ENCODE results near the gene OLIG3. TPM values are rescaled to one million over a fixed set of nuclear protein-coding genes. Genes with fewer than 3 reads are reported as not detected.

The OLIG3 gene
- total RNA-seq, 1 donor from 2014 or later, result not detected

DNA sequence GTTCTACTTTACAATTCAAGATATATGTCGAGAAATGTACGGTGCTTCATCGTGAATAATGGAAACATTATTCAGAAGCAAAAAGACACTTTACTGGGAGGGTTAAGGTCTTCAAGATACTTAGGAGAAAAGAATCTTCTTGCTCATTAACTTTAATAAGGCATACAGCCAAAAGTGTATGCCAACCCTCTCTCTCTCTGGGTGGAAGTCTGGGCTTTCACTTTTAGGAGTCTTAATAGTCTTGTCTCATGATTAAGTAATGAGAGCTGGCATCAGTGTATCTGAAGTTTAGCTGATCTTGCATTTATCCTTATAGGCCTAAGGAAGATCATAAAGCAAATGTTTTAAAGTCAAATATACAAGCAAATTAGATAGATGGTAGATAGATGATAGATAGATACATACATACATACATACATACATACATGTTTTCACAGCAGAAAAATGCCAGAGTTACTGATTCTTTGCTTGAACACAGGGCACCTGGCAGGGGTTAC is 21.5 kb downstream of the OLIG3 start:
- H3K9me3 ChIP-seq (ENCODE audit: control insufficient read depth in 3 of 3, low read length in 3 of 3), result no peaks in the 10 kb centered on the region
- H3K27ac ChIP-seq (ENCODE audit: low read depth, low read length), result no peak overlapping the region
- no peak overlapping the region for H3K4me3 ChIP-seq (ENCODE audit: low read length in 3 of 3)
- peaks cover 0 to 8% (median 5%) of the 10 kb centered on the region in 3 donors for H3K27me3 ChIP-seq (ENCODE audit: control insufficient read depth in 3 of 3, insufficient read depth in 3 of 3, low read length in 3 of 3)
- no peak overlapping the region for H3K9ac ChIP-seq (ENCODE audit: low read depth in 1 of 3, low read length in 3 of 3)
- no peaks in the 10 kb centered on the region for H3K4me1 ChIP-seq (ENCODE audit: control insufficient read depth in 3 of 3, insufficient read depth in 3 of 3, low read length in 3 of 3)
- no peaks in the 10 kb centered on the region for H3K36me3 ChIP-seq (ENCODE audit: control insufficient read depth in 3 of 3, insufficient read depth in 3 of 3, low read length in 3 of 3)

DNA sequence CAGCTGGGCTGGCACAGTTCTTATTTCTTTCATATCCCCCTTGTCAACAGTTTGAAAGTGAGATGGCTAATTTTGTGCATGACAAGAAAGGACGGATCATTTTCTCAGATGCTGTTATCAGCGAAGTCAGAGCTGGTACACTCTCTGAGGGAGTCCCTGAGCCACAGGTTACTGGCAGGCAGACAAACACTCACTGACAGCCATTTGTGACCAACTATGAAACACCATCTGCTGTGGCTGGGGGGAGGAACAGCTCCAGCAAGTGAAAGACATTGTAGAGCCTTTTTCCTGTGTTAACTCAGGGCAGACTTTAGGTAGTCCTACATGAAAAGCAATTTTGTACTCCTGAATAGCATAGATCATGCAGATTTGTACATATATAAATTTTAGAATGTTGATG is 22.2 kb downstream of the OLIG3 start:
- Histone ChIP-seq H3K27me3 (ENCODE audit: control insufficient read depth in 3 of 3, insufficient read depth in 3 of 3, low read length in 3 of 3) (peaks cover 0 to 8% (median 5%) of the 10 kb centered on the region in 3 donors), H3K9me3 (ENCODE audit: control insufficient read depth in 3 of 3, low read length in 3 of 3) (no peaks in the 10 kb centered on the region), H3K4me1 (ENCODE audit: control insufficient read depth in 3 of 3, insufficient read depth in 3 of 3, low read length in 3 of 3) (no peaks in the 10 kb centered on the region), H3K36me3 (ENCODE audit: control insufficient read depth in 3 of 3, insufficient read depth in 3 of 3, low read length in 3 of 3) (no peaks in the 10 kb centered on the region), H3K27ac (ENCODE audit: low read depth, low read length) (no peak overlapping the region), H3K4me3 (ENCODE audit: low read length in 3 of 3) (no peak overlapping the region), H3K9ac (ENCODE audit: low read depth in 1 of 3, low read length in 3 of 3) (no peak overlapping the region)

- no peaks in the 10 kb centered on the region for H3K9me3 ChIP-seq (ENCODE audit: control insufficient read depth in 3 of 3, low read length in 3 of 3)
- no peaks in the 10 kb centered on the region for H3K4me1 ChIP-seq (ENCODE audit: control insufficient read depth in 3 of 3, insufficient read depth in 3 of 3, low read length in 3 of 3)
- peaks cover 0 to 7% (median under 1%) of the 10 kb centered on the region in 3 donors for H3K27me3 ChIP-seq (ENCODE audit: control insufficient read depth in 3 of 3, insufficient read depth in 3 of 3, low read length in 3 of 3)
- no peak overlapping the region for H3K9ac ChIP-seq (ENCODE audit: low read depth in 1 of 3, low read length in 3 of 3)
- H3K4me3 ChIP-seq (ENCODE audit: low read length in 3 of 3), result no peak overlapping the region
- H3K36me3 ChIP-seq (ENCODE audit: control insufficient read depth in 3 of 3, insufficient read depth in 3 of 3, low read length in 3 of 3), result no peaks in the 10 kb centered on the region
- H3K27ac ChIP-seq (ENCODE audit: low read depth, low read length), result no peak overlapping the region
Observed at GRCh38 chr6:137471497-137471896, 22.7 kb downstream of the OLIG3 start.

- no peaks in the 10 kb centered on the region for H3K9me3 ChIP-seq (ENCODE audit: control insufficient read depth in 3 of 3, low read length in 3 of 3)
- no peaks in the 10 kb centered on the region for H3K36me3 ChIP-seq (ENCODE audit: control insufficient read depth in 3 of 3, insufficient read depth in 3 of 3, low read length in 3 of 3)
- H3K27me3 ChIP-seq (ENCODE audit: control insufficient read depth in 3 of 3, insufficient read depth in 3 of 3, low read length in 3 of 3), result peaks cover 0 to 9% (median 0%) of the 10 kb centered on the region in 3 donors
Observed at GRCh38 chr6:137467211-137467610, 27.0 kb downstream of the OLIG3 start.

GRCh38 chr6:137465378-137466009 is 28.7 kb downstream of the OLIG3 start:
- H3K27ac ChIP-seq (ENCODE audit: low read depth, low read length), result no peak overlapping the region
- H3K27me3 ChIP-seq (ENCODE audit: control insufficient read depth in 3 of 3, insufficient read depth in 3 of 3, low read length in 3 of 3), result peaks cover 0 to 4% (median 0%) of the 10 kb centered on the region in 3 donors
- no peak overlapping the region for H3K4me3 ChIP-seq (ENCODE audit: low read length in 3 of 3)
- H3K36me3 ChIP-seq (ENCODE audit: control insufficient read depth in 3 of 3, insufficient read depth in 3 of 3, low read length in 3 of 3), result no peaks in the 10 kb centered on the region
- H3K4me1 ChIP-seq (ENCODE audit: control insufficient read depth in 3 of 3, insufficient read depth in 3 of 3, low read length in 3 of 3), result no peaks in the 10 kb centered on the region
- no peak overlapping the region for H3K9ac ChIP-seq (ENCODE audit: low read depth in 1 of 3, low read length in 3 of 3)
- no peaks in the 10 kb centered on the region for H3K9me3 ChIP-seq (ENCODE audit: control insufficient read depth in 3 of 3, low read length in 3 of 3)

More at GRCh38 chr6:137467211-137467610, 27.0 kb downstream of the OLIG3 start:
- H3K9ac ChIP-seq (ENCODE audit: low read depth in 1 of 3, low read length in 3 of 3), result no peak overlapping the region
- no peaks in the 10 kb centered on the region for H3K4me1 ChIP-seq (ENCODE audit: control insufficient read depth in 3 of 3, insufficient read depth in 3 of 3, low read length in 3 of 3)
- H3K4me3 ChIP-seq (ENCODE audit: low read length in 3 of 3), result no peak overlapping the region
- H3K27ac ChIP-seq (ENCODE audit: low read depth, low read length), result no peak overlapping the region

DNA sequence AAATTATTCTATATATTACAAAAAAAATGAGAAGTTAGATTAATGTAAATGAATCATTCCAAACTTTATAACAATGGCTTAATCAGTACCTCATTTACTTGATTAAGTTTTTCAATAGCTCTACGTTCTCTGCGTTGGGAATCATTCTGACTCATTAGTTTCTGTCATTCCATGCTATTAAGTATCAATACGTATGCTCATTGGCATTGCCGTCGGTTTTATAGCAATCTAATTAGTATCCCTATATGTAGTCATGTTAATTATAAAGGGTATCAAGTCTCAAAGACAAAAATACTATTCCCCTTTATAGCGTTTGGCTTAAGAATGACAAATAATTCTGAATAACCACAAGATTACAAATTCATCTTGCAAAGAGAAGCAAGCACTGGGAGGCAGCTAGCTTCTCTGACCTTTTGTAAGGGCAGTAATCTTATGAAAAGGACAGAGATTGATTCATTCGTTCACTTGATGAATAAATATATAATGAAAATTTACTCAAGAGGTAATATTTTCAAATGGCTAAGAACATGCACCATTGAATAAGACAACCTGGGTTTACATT is 41.8 kb downstream of the OLIG3 start:
- no peaks in the 10 kb centered on the region for H3K9me3 ChIP-seq (ENCODE audit: control insufficient read depth in 3 of 3, low read length in 3 of 3)
- no peaks in the 10 kb centered on the region for H3K4me1 ChIP-seq (ENCODE audit: control insufficient read depth in 3 of 3, insufficient read depth in 3 of 3, low read length in 3 of 3)
- H3K9ac ChIP-seq (ENCODE audit: low read depth in 1 of 3, low read length in 3 of 3), result no peak overlapping the region
- no peaks in the 10 kb centered on the region for H3K27me3 ChIP-seq (ENCODE audit: control insufficient read depth in 3 of 3, insufficient read depth in 3 of 3, low read length in 3 of 3)
- H3K27ac ChIP-seq (ENCODE audit: low read depth, low read length), result no peak overlapping the region
- H3K4me3 ChIP-seq (ENCODE audit: low read length in 3 of 3), result no peak overlapping the region
- H3K36me3 ChIP-seq (ENCODE audit: control insufficient read depth in 3 of 3, insufficient read depth in 3 of 3, low read length in 3 of 3), result no peaks in the 10 kb centered on the region

- Histone ChIP-seq H3K4me1 (ENCODE audit: control insufficient read depth in 3 of 3, insufficient read depth in 3 of 3, low read length in 3 of 3) (no peaks in the 10 kb centered on the region), H3K27me3 (ENCODE audit: control insufficient read depth in 3 of 3, insufficient read depth in 3 of 3, low read length in 3 of 3) (peaks cover 0 to 2% (median 0%) of the 10 kb centered on the region in 3 donors), H3K36me3 (ENCODE audit: control insufficient read depth in 3 of 3, insufficient read depth in 3 of 3, low read length in 3 of 3) (no peaks in the 10 kb centered on the region), H3K4me3 (ENCODE audit: low read length in 3 of 3) (no peak overlapping the region), H3K9me3 (ENCODE audit: control insufficient read depth in 3 of 3, low read length in 3 of 3) (peaks cover 0 to 4% (median 0%) of the 10 kb centered on the region in 3 donors), H3K27ac (ENCODE audit: low read depth, low read length) (no peak overlapping the region), H3K9ac (ENCODE audit: low read depth in 1 of 3, low read length in 3 of 3) (no peak overlapping the region)
Observed at GRCh38 chr6:137443901-137444300, 50.3 kb downstream of the OLIG3 start.

Data from skeletal muscle tissue (tissue), 4 donors.